K562 treated with DMSO at 1 percent for 4 hours (cell line): ENCODE data around the gene ZBTB37. TPM values are rescaled to one million over a fixed set of nuclear protein-coding genes. Genes with fewer than 3 reads are reported as not detected.

ENCODE experiments used
- total RNA-seq: library from RNA; unstranded; fragments of 300-600 nt; gene quantifications from 2 replicates; pipeline ENCODE4 v1.2.3, GENCODE V29; 2022; ENCODE audit not compliant: insufficient read depth

Gene ZBTB37
- total RNA-seq: 1.9 and 2.5 TPM in 2 replicates

GRCh38 chr1:173868266-173869020 is at the start of gene ZBTB37:
TSS of gene ZBTB37 (plus strand) at chr1:173868380. CDS start at chr1:173870226, 1,846 bp downstream.

GRCh38 chr1:173824315-173825081 is 43.7 kb upstream of the ZBTB37 start, which contains the start of the genes CENPL and DARS2:
TSS of gene CENPL (minus strand) at chr1:173824883. CDS start at chr1:173811299, 13,584 bp downstream.
TSS of gene DARS2 (plus strand) at chr1:173824673. CDS start at chr1:173825230, 557 bp downstream.

GRCh38 chr1:173867753-173868265 is 371 bp upstream of the ZBTB37 start, which contains the start of gene GAS5:
TSS of gene GAS5 (minus strand) at chr1:173867989.

DNA sequence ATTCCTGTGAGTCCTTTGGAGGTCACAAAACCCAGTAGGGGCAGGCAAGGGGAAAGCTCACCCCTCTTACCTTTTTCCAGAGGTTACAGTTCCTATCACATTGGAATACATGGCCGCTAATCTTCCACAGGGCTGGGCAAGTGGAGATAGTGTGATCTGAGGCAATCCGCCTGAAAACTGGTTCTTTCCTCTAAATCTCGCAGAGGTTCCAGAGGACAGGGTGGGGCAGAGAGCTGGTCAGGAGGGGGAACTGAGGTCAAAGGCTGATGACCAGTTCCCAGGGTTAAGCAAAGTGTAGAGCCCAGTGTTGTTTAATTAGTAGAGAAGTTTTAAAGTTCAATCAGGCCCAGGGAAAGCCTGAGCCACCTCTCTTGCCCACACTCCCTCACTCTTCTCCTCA is 49.0 kb downstream of the ZBTB37 start, which contains the start of gene SERPINC1:
Gene SERPINC1, minus strand, starts transcription at position 179 of the 400 bp plus-strand sequence. Its CDS starts 68 bp downstream, at position 111.

Other genes with a start within 250 kb of the ZBTB37 start
- gene TEX50, start 233.0 kb upstream of the ZBTB37 start, total RNA-seq: not detected in 2 replicates
- gene ANKRD45, start 198.5 kb upstream of the ZBTB37 start, total RNA-seq: not detected in 2 replicates
- 18.1 and 28.4 TPM in 2 replicates for gene KLHL20, start 153.4 kb upstream of the ZBTB37 start, total RNA-seq
- gene DARS2, start 43.7 kb upstream of the ZBTB37 start, total RNA-seq: 19.3 and 24.4 TPM in 2 replicates
- gene CENPL, start 43.5 kb upstream of the ZBTB37 start, total RNA-seq: 17.0 and 20.6 TPM in 2 replicates
- 2,304 and 2,436 TPM in 2 replicates for gene GAS5, start 391 bp upstream of the ZBTB37 start, total RNA-seq
- gene SERPINC1, start 48.9 kb downstream of the ZBTB37 start, total RNA-seq: 4.9 and 10.3 TPM in 2 replicates
- 2.5 and 5.7 TPM in 2 replicates for gene RC3H1, start 154.0 kb downstream of the ZBTB37 start, total RNA-seq